ENCODE measurements around the gene NCDN.
A peak's percentile ranks its signal among the peaks of the same experiment; 100 is the strongest.

DNA sequence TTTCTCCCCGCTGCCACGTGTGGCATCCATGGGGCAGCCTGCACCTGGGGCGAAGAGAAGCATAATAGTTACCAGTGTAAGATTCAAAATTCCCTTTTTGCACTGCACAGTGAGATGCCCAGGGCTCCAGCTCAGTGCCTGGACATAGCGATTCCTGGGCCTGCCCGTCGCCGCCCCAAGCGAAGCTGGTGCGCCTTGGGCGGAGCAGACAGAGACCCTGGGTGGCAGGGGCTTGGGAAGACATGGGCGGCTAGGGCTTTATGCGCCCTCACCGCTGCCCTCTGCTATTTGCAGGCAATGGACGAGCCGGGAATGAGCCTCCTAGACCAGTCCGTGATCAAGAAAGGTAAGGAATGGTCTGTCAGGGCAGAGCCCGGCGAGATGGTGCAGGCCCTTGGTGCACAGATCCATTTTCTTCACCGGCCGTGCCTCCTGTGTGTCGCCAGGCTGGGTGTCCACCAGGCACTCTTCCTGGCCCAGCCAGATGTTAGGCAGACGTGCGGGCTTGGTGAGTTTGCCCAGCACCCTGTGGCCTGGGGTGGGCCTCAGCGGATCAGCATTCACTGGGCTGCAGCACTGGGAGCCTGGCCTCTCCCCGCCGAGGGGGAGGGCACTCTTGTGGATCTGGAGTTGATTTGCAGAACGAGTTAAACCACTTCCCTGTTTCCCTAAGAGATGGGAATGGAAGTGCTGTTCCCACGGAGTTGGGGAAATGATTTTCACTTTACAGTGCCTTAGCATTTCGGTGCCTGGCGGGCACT, 17.2 kb downstream of the NCDN start:
- peak; percentile 34 for TF ChIP-seq POLR2AphosphoS5 (IDR thresholded peaks at IDR 0.05)
- TF ChIP-seq, protein P1, sequence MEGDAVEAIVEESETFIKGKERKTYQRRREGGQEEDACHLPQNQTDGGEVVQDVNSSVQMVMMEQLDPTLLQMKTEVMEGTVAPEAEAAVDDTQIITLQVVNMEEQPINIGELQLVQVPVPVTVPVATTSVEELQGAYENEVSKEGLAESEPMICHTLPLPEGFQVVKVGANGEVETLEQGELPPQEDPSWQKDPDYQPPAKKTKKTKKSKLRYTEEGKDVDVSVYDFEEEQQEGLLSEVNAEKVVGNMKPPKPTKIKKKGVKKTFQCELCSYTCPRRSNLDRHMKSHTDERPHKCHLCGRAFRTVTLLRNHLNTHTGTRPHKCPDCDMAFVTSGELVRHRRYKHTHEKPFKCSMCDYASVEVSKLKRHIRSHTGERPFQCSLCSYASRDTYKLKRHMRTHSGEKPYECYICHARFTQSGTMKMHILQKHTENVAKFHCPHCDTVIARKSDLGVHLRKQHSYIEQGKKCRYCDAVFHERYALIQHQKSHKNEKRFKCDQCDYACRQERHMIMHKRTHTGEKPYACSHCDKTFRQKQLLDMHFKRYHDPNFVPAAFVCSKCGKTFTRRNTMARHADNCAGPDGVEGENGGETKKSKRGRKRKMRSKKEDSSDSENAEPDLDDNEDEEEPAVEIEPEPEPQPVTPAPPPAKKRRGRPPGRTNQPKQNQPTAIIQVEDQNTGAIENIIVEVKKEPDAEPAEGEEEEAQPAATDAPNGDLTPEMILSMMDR (IDR thresholded peaks at IDR 0.05): no peak
- TF ChIP-seq POLR2A (IDR thresholded peaks at IDR 0.05): no peak
